Panc1 (cell line): Measurements from ENCODE around the gene NPPB.

Source experiments
- POLR2AphosphoS5 ChIP-seq: IDR thresholded peaks from 2 replicates; pipeline ENCODE4 v1.6.1; 2012; ENCODE audit warnings: mild to moderate bottlenecking, low read depth, low read length, moderate library complexity
- SIN3A ChIP-seq: IDR thresholded peaks from 2 replicates; pipeline ENCODE4 v1.6.1; 2012; ENCODE audit warnings: low read depth, mild to moderate bottlenecking, low read length, moderate library complexity, borderline replicate concordance; ENCODE audit not compliant: insufficient read depth
- TCF7L2 ChIP-seq: IDR thresholded peaks from 2 replicates; pipeline ENCODE4 v1.6.1; 2011; ENCODE audit warnings: mild to moderate bottlenecking, low read depth, low read length, inconsistent platforms
- TF ChIP-seq, protein P1 (sequence below): fragments of 450-650 bp; IDR thresholded peaks from 2 replicates; pipeline ENCODE4 v1.5.1; 2017; ENCODE audit warnings: mild to moderate bottlenecking

DNA sequence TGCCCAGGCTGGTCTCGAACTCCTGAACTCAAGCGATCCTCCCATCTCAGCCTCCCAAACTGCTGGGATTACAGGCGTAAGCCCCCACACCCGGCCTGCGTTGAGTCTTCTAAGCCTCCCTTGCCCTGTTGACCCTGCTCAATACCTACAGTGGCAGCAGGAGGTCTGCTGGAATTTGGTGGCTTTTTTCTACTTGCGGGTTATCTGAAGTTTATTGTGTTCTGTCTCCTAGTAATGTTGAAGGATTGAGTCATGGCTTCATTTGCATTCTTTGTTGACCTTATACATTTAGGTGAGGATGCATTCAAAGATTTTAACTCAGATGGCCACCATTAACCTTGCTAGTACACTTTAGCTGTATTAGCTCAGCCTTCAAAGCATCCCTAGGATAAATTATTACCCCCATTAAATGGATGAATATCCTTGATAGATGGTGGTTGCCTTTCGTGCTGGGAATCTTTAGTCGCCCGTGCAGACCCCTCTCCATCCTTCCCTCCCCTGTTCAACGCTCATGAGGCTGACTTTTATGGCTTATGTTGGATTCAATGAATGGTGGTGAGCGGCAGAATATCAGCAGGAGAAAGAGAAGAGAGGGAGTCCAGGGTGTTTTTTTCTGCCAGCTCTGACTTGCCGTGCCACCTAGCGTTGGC, 9.7 kb upstream of the NPPB start:
- TF ChIP-seq, protein P1, sequence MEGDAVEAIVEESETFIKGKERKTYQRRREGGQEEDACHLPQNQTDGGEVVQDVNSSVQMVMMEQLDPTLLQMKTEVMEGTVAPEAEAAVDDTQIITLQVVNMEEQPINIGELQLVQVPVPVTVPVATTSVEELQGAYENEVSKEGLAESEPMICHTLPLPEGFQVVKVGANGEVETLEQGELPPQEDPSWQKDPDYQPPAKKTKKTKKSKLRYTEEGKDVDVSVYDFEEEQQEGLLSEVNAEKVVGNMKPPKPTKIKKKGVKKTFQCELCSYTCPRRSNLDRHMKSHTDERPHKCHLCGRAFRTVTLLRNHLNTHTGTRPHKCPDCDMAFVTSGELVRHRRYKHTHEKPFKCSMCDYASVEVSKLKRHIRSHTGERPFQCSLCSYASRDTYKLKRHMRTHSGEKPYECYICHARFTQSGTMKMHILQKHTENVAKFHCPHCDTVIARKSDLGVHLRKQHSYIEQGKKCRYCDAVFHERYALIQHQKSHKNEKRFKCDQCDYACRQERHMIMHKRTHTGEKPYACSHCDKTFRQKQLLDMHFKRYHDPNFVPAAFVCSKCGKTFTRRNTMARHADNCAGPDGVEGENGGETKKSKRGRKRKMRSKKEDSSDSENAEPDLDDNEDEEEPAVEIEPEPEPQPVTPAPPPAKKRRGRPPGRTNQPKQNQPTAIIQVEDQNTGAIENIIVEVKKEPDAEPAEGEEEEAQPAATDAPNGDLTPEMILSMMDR, result no peak
- TF ChIP-seq SIN3A (no peak), TCF7L2 (no peak), POLR2AphosphoS5 (no peak)
